Measurements from ENCODE around the gene PSD4. TPM values are rescaled to one million over a fixed set of nuclear protein-coding genes. Genes with fewer than 3 reads are reported as not detected.
A peak's percentile ranks its signal among the peaks of the same experiment; 100 is the strongest.

The PSD4 gene
- polyA plus RNA-seq, 1 of the 3 experiments (the other 2 are of a cell fraction) = 0.35 TPM

- Histone ChIP-seq H3K36me3 (replicated peaks in 1 of 2; ENCODE audit: control insufficient read depth in 1 of 2, insufficient read depth in 2 of 2, low read length in 1 of 2) (no peaks in the 10 kb centered on the region), H3K4me2 (peak overlapping the region; percentile 45; the same call in 1 of the 2 replicates), H3K4me1 (ENCODE audit: control insufficient read depth in 1 of 2, insufficient read depth in 2 of 2, low read depth in 1 of 2, low read length in 1 of 2) (no peaks in the 10 kb centered on the region), H3F3A (replicated peaks; ENCODE audit: insufficient read depth) (no peaks in the 10 kb centered on the region), H3K9ac (no peak overlapping the region), H3K4me3 (ENCODE audit: low read depth in 2 of 2, low read length in 1 of 2) (no peak overlapping the region; a peak in 1 of 4 replicates), H3K79me2 (ENCODE audit: insufficient read depth) (no peaks in the 10 kb centered on the region), H3K9me3 (no peaks in the 10 kb centered on the region), H3K9me2 (no peaks in the 10 kb centered on the region), H2AFZ (ENCODE audit: low read depth) (peak overlapping the region; percentile 72; the same call in 1 of the 2 replicates), H3K27ac (ENCODE audit: low read depth in 2 of 2, low read length in 1 of 2) (no peak overlapping the region), H3K27me3 (ENCODE audit: insufficient read depth) (peaks cover 21% of the 10 kb centered on the region), H4K20me1 (ENCODE audit: insufficient read depth) (no peaks in the 10 kb centered on the region)
- no peak for DNase-seq
- 17% methylated on average over 6 of the region's 6 CpGs for WGBS (ENCODE audit: low lambda C conversion rate)
- CTCF ChIA-PET = interaction anchor here (1.1 to 7.4 kb wide), 2 partner anchors 13 to 265 kb away, joined by 3 to 51 read pairs; no protein-coding TSS in a partner anchor
- POLR2A ChIA-PET = no interaction called here
- TF ChIP-seq EZH2phosphoT487 (IDR thresholded peaks at IDR 0.05; ENCODE audit: borderline replicate concordance, low read depth) = no peak
- no peak for TF ChIP-seq RFX5 (IDR thresholded peaks at IDR 0.05; ENCODE audit: low read length)
- no peak for TF ChIP-seq SMC3 (IDR thresholded peaks at IDR 0.05; ENCODE audit: low read depth, low read length)
- no peak for TF ChIP-seq NRF1 (IDR thresholded peaks at IDR 0.05; ENCODE audit: low read depth, low read length)
- TF ChIP-seq CTCF (IDR thresholded peaks at IDR 0.05) = no peak
- TF ChIP-seq SIN3A (IDR thresholded peaks at IDR 0.05; ENCODE audit: borderline replicate concordance, low read depth, low read length) = no peak
- TF ChIP-seq RAD21 (IDR thresholded peaks at IDR 0.05; ENCODE audit: low read length) = no peak
Measured at GRCh38 chr2:113124984-113125855, 48.6 kb upstream of the PSD4 start.

- H3K79me2 ChIP-seq (ENCODE audit: insufficient read depth) = no peaks in the 10 kb centered on the region
- H3K27me3 ChIP-seq (ENCODE audit: insufficient read depth) = peaks cover 21% of the 10 kb centered on the region
- no peaks in the 10 kb centered on the region for H3K36me3 ChIP-seq (replicated peaks in 1 of 2; ENCODE audit: control insufficient read depth in 1 of 2, insufficient read depth in 2 of 2, low read length in 1 of 2)
- CTCF ChIA-PET = interaction anchor here (0.8 to 7.4 kb wide), 2 partner anchors 11 to 72 kb away, joined by 3 to 51 read pairs; no protein-coding TSS in a partner anchor
- H3K27ac ChIP-seq (ENCODE audit: low read depth in 2 of 2, low read length in 1 of 2) = no peak within 1 kb of the TSS
- no peaks in the 10 kb centered on the region for H3F3A ChIP-seq (replicated peaks; ENCODE audit: insufficient read depth)
- 28% methylated on average over 16 of the region's 16 CpGs for WGBS (ENCODE audit: low lambda C conversion rate)
- H3K9me3 ChIP-seq = no peaks in the 10 kb centered on the region
- H3K4me1 ChIP-seq (ENCODE audit: control insufficient read depth in 1 of 2, insufficient read depth in 2 of 2, low read depth in 1 of 2, low read length in 1 of 2) = no peaks in the 10 kb centered on the region
- no peak within 1 kb of the TSS for H3K4me2 ChIP-seq
- no peaks in the 10 kb centered on the region for H3K9me2 ChIP-seq
- no peak for DNase-seq
- no peaks in the 10 kb centered on the region for H4K20me1 ChIP-seq (ENCODE audit: insufficient read depth)
- H3K9ac ChIP-seq = no peak within 1 kb of the TSS
- POLR2A ChIA-PET = no interaction called here
- H3K4me3 ChIP-seq (ENCODE audit: low read depth in 2 of 2, low read length in 1 of 2) = no peak within 1 kb of the TSS
- no peak within 1 kb of the TSS for H2AFZ ChIP-seq (ENCODE audit: low read depth)
- TF ChIP-seq TEAD4 (IDR thresholded peaks at IDR 0.05; ENCODE audit: borderline replicate concordance, insufficient read depth) (no peak), CHD2 (IDR thresholded peaks at IDR 0.05; ENCODE audit: low read length, partially characterized antibody) (no peak), FOSL2 (IDR thresholded peaks at IDR 0.05; ENCODE audit: borderline replicate concordance, low read depth) (no peak), TAF1 (IDR thresholded peaks at IDR 0.05; ENCODE audit: borderline replicate concordance, low read depth, low read length) (no peak), YY1 (IDR thresholded peaks at IDR 0.05; ENCODE audit: low read depth) (no peak), MEF2A (IDR thresholded peaks at IDR 0.05; ENCODE audit: borderline replicate concordance, low read depth) (no peak), JUND (IDR thresholded peaks at IDR 0.05) (no peak), RCOR1 (IDR thresholded peaks at IDR 0.05; ENCODE audit: low read length) (no peak), NFIC (IDR thresholded peaks at IDR 0.05; ENCODE audit: borderline replicate concordance) (no peak), SIN3A (IDR thresholded peaks at IDR 0.05; ENCODE audit: borderline replicate concordance, low read depth, low read length) (no peak), RFX5 (IDR thresholded peaks at IDR 0.05; ENCODE audit: low read length) (no peak), POLR2AphosphoS5 (IDR thresholded peaks at IDR 0.05; ENCODE audit: low read depth, low read length) (no peak), ELF1 (IDR thresholded peaks at IDR 0.05) (no peak), MAX (IDR thresholded peaks at IDR 0.05; ENCODE audit: low read depth) (no peak), FOXM1 (IDR thresholded peaks at IDR 0.05; ENCODE audit: low read depth) (no peak), EP300 (IDR thresholded peaks at IDR 0.05; ENCODE audit: borderline replicate concordance in 1 of 2, low read depth in 1 of 2, low read length in 1 of 2) (no peak), TCF12 (IDR thresholded peaks at IDR 0.05) (no peak)
Measured at GRCh38 chr2:113126845-113127645, 46.7 kb upstream of the PSD4 start, which contains the start of gene IL1RN. IL1RN (plus strand) TSS chr2:113127598; CDS start chr2:113127625, 27 bp downstream.

Measured in SK-N-SH (cell line).